DMS53 treated with DMSO at 0.1 percent for 48 hours (cell line): ENCODE results near the gene KRT8.

ENCODE experiments used
- DNase-seq: peaks from one replicate; lab custom pipeline; 2025; ENCODE audit not compliant: unreplicated experiment; lab: John Stamatoyannopoulos, UW

The KRT8 gene

DNA sequence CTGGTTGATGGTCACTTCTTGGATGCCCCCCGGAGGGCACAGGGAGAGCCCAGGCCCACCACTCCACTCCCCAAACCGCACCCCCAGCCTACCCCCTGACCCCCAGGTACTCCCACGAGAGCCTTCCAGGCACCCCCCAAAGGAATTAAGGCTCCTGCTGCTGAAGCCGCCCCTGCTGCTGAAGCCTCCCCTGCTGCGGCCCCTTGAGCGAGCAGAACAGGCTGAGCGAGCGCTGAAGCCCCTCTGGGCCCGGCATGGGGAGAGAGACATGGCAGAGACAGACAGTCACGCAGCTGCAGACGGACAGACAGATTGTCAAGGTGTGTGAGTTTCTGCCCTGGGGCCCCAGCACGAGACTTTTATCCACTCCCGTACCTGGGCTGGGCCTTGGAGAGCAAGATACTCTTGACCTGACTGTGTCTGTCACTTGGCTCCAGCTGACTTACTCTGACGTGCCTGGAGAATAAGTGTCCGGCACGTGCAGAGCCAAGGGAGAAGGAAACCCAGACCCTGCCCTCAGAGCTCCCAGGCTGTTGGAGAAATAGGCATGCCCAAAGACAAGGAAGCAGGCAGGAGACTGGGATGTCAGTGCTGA lies 56.1 kb downstream of the KRT8 start, which contains the start of gene KRT78:
Gene KRT78 (minus strand): TSS at position 334 of the 595 bp plus-strand sequence. CDS start 64 bp downstream, at position 270.
- no peak for DNase-seq

DNA sequence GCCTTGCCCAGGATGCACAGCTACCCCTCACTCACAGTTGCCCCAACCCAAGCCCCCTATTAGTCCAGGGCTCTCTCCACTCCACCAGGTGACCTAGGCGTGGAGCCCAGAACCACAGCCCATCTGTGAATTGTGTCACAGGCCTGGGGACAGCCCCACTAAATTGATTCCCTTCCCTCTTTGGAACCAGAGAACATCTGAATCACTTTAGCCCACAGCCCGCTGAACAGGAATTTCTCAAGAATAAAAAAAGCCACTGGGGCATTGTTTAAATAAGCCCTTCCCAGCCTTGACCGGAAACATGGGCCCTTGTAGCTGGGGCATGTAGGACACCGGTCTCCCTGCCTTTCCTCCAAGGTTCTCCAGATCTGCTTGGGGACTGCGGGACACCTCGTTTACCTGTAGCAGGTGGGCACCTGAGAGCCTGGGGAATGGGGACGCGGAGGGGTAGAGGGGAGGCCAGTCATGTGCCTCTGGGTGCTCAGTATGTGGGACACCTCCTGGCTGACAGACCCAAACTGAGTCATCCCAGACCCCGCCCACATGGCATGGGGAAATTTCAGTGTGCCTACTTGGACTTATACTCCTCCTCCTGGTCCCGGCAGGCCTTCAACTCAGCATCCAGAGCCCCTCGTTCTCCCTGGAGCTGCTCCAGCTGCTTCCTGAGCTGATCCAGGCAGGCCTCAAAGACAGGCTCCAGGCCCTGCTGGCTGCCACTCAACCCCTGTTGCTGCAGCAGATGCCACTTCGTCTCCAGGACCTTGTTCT lies 57.4 kb downstream of the KRT8 start:
- no peak for DNase-seq
